HepG2 (cell line): Measurements from ENCODE around the gene LCTL. TPM values are rescaled to one million over a fixed set of nuclear protein-coding genes. Genes with fewer than 3 reads are reported as not detected.
A peak's percentile ranks its signal among the peaks of the same experiment; 100 is the strongest.

Source experiments
- ATAC-seq: fragments of 200-7000 bp; cut with Tn5 transposase; 3 replicates; pipeline ENCODE4 v1.9.1; 2020; ENCODE audit warnings: mild to moderate bottlenecking, moderate library complexity
- BruUV-seq: library from RNA; stranded (reverse); fragments of 400-500 nt; replicated peaks from 2 replicates; lab custom pipeline; 2021; lab: Mats Ljungman, UMichigan
- CTCF ChIA-PET: fragments of 300-600 bp; formaldehyde crosslinking; extraction: SDS; loops from one replicate; lab custom pipeline; 2021; ENCODE audit warnings: low total read pairs, inconsistent platforms, low intra/inter-chr PET ratio; lab: Yijun Ruan, JAX
- POLR2A ChIA-PET: fragments of 350-600 bp; sonication (Branson Sonifier 250); formaldehyde crosslinking; loops from one replicate; lab custom pipeline; 2020; ENCODE audit warnings: antibody characterized with exemption, inconsistent platforms; lab: Yijun Ruan, JAX
- DNase-seq: peaks from one replicate; pipeline ENCODE4 v3.0.0-alpha.2; 2015; ENCODE audit warnings: low spot score
- FAIRE-seq: peaks from 3 replicates; lab custom pipeline; 2011; peaks lifted over from hg19 to GRCh38; lab: Jason Lieb, UNC
- H2AFZ ChIP-seq: one replicate; pipeline ENCODE4 v1.6.1; 2011; ENCODE audit warnings: low read length, inconsistent platforms
- H3K27ac ChIP-seq: fragments of 300-600 bp; 3 replicates; pipeline ENCODE4 v1.8.0; 2011; ENCODE audit warnings: mixed run types, mild to moderate bottlenecking, mixed read lengths, low read length, inconsistent platforms; ENCODE audit not compliant: insufficient read depth; ENCODE audit errors: extremely low read length
- H3K27me3 ChIP-seq, 2 experiments: fragments of 200-600 bp in 1 of 2; 2 replicates in 1 of 2; 3 replicates in 1 of 2; pipeline versions ENCODE4 v1.6.0 to v1.8.0; 2011; ENCODE audit warnings: low read length in 2 of 2, mild to moderate bottlenecking in 2 of 2, moderate library complexity in 2 of 2, inconsistent platforms in 1 of 2; ENCODE audit not compliant: insufficient read depth in 2 of 2, control insufficient read depth in 1 of 2
- H3K36me3 ChIP-seq, 2 experiments: fragments of 200-600 bp in 1 of 2; replicated peaks in 1 of 2; 2 replicates in 1 of 2; 3 replicates in 1 of 2; pipeline versions ENCODE4 v1.5.1 to v1.8.0; 2011; ENCODE audit warnings: low read length in 2 of 2, inconsistent platforms in 1 of 2; ENCODE audit not compliant: insufficient read depth in 2 of 2, control insufficient read depth in 1 of 2
- H3K4me1 ChIP-seq: 2 replicates; pipeline ENCODE4 v1.5.1; 2012; ENCODE audit warnings: low read length, inconsistent platforms; ENCODE audit not compliant: insufficient read depth
- H3K4me2 ChIP-seq: 2 replicates; pipeline ENCODE4 v1.6.0; 2011; ENCODE audit warnings: low read depth, low read length, inconsistent platforms
- H3K4me3 ChIP-seq, 3 experiments: fragments of 200-600 bp in 1 of 3; sonication (generic), shearing (Covaris generic) in 1 of 3; replicated peaks in 1 of 3; 2 replicates each; pipeline ENCODE4 v1.5.1; 2011 to 2016; ENCODE audit warnings: low read length in 3 of 3, inconsistent platforms in 2 of 3, low read depth in 2 of 3, mild to moderate bottlenecking in 2 of 3, control low read depth in 1 of 3, mixed read lengths in 1 of 3; ENCODE audit not compliant: insufficient read depth in 1 of 3
- H3K79me2 ChIP-seq: one replicate; pipeline ENCODE4 v1.6.1; 2011; ENCODE audit warnings: low read length, inconsistent platforms; ENCODE audit not compliant: insufficient read depth
- H3K9ac ChIP-seq: 2 replicates; pipeline ENCODE4 v1.6.0; 2011; ENCODE audit warnings: mild to moderate bottlenecking, low read depth, low read length, inconsistent platforms; ENCODE audit not compliant: insufficient read depth
- H3K9me3 ChIP-seq: 2 replicates; pipeline ENCODE4 v1.5.1; 2012; ENCODE audit warnings: mild to moderate bottlenecking, low read length
- H4K20me1 ChIP-seq: 2 replicates; pipeline ENCODE4 v1.6.0; 2011; ENCODE audit warnings: inconsistent platforms, mild to moderate bottlenecking, low read length, moderate library complexity; ENCODE audit not compliant: insufficient read depth
- HNF4A ChIP-seq: sonication (generic); formaldehyde crosslinking; IDR thresholded peaks from 2 replicates; pipeline ENCODE4 v1.4.0; 2020; ENCODE audit warnings: missing genetic modification reagents
- NFKB2 ChIP-seq: sonication (generic); formaldehyde crosslinking; IDR thresholded peaks from 2 replicates; pipeline ENCODE4 v1.4.0; 2020; ENCODE audit warnings: missing genetic modification reagents, borderline replicate concordance
- TEAD3 ChIP-seq: optimal IDR thresholded peaks from 2 replicates; pipeline ENCODE3; 2016; ENCODE audit warnings: borderline replicate concordance
- ZFP41 ChIP-seq: sonication (generic); formaldehyde crosslinking; IDR thresholded peaks from 2 replicates; pipeline ENCODE4 v1.4.0; 2020; ENCODE audit warnings: mild to moderate bottlenecking, missing genetic modification reagents, borderline replicate concordance
- ZNF687 ChIP-seq: sonication (generic); formaldehyde crosslinking; IDR thresholded peaks from 2 replicates; pipeline ENCODE4 v1.5.1; 2020; ENCODE audit warnings: mild to moderate bottlenecking, missing genetic modification reagents, moderate library complexity
- ZNF782 ChIP-seq: sonication (generic); formaldehyde crosslinking; IDR thresholded peaks from 2 replicates; pipeline ENCODE4 v1.4.0; 2020; ENCODE audit warnings: missing genetic modification reagents, mild to moderate bottlenecking, borderline replicate concordance
- WGBS: methylation state at CpG from one replicate; pipeline ENCODE4 v1.1.6; 2017; ENCODE audit warnings: low lambda C conversion rate; 5-methylcytosine and 5-hydroxymethylcytosine counted together
- in situ Hi-C: cut with HindIII; loops from 2 replicates; pipeline ENCODE4 v1.10.0; 2017; ENCODE audit warnings: low pct_unique_long_range_greater_than_20kb; ENCODE audit not compliant: extremely low pct_ligation_motif_present
- intact Hi-C: fragments of 100-400 bp; cut with micrococcal nuclease; formaldehyde crosslinking; loops from one replicate; pipeline ENCODE4 v1.10.0; 2022; ENCODE audit not compliant: unreplicated experiment
- polyA plus RNA-seq, 8 experiments: library from polyadenylated mRNA; depleted of rRNA in 3 of 8; stranded (reverse) in 7 of 8; unstranded in 1 of 8; fragments of >200 nt; fragmentation: Illumina TruSeq in 4 of 8; extraction: Trizol in 4 of 8; gene quantifications; 2 replicates each; pipeline versions ENCODE4 v1.2.1 to v1.2.3, GENCODE V29; 2011 to 2016; ENCODE audit warnings: low read depth in 4 of 8, missing spikeins in 1 of 8, mixed read lengths in 1 of 8; ENCODE audit not compliant: insufficient read depth in 1 of 8
- total RNA-seq, 5 experiments: library from RNA; depleted of rRNA; stranded (reverse); fragments of >200 nt; fragmentation: Illumina TruSeq; extraction: Trizol; gene quantifications; 2 replicates each; pipeline ENCODE4 v1.2.3, GENCODE V29; 2016; ENCODE audit warnings: low read depth in 1 of 5

The LCTL gene
- total and polyA plus RNA-seq, 2 of the 13 experiments (the other 11 are each of a cell fraction or from before 2014, with no cell fraction given): 0.96 to 1.4 TPM

GRCh38 chr15:66565141-66565641, 607 bp downstream of the LCTL start:
- H3K9me3 ChIP-seq: no peaks in the 10 kb centered on the region
- no peaks in the 10 kb centered on the region for H3K79me2 ChIP-seq
- no peaks in the 10 kb centered on the region for H3K27me3 ChIP-seq
- no peaks in the 10 kb centered on the region for H4K20me1 ChIP-seq
- in situ Hi-C loops: no loop called here
- WGBS: 28% methylated on average over 6 of the region's 9 CpGs
- H3K4me2 ChIP-seq: peak overlapping the region; percentile 83
- TF ChIP-seq ZNF687 (CRISPR knock-in tag): peak; percentile 55
- TF ChIP-seq ZFP41 (CRISPR knock-in tag): no peak
- peak; percentile 26; the same call in 1 of the 2 replicates for TF ChIP-seq NFKB2 (CRISPR knock-in tag)
- peak; percentile 11 for TF ChIP-seq TEAD3 (CRISPR knock-in tag)
- 0 out of 2 replicates have a peak, but pooled peaks have one; percentile 27 for TF ChIP-seq HNF4A (CRISPR knock-in tag)
- 0 out of 2 replicates have a peak, but pooled peaks have one; percentile 50 for TF ChIP-seq ZNF782 (CRISPR knock-in tag)
- ATAC-seq (peak; percentile 52), FAIRE-seq (no peak), DNase-seq (no peak)
- no peaks in the 10 kb centered on the region for H3K36me3 ChIP-seq
- no peak overlapping the region for H3K27ac ChIP-seq
- intact Hi-C loops: loop anchor here (5.0 kb wide), 1 partner anchor 58 kb away; the partner anchor contains the start of gene ZWILCH
- peak overlapping the region; percentile 24 to 70 (median 51); a peak in 4 of 6 replicates for H3K4me3 ChIP-seq
- peak overlapping the region; percentile 41 for H3K9ac ChIP-seq
- BruUV-seq: no TSS peak
- H3K4me1 ChIP-seq: peaks cover 31% of the 10 kb centered on the region
- H2AFZ ChIP-seq: no peak overlapping the region
- ChIA-PET CTCF (no interaction called here), POLR2A (interaction anchor here (1.3 to 1.4 kb wide), 2 partner anchors 17 to 60 kb away, joined by 6 read pairs; partner anchors contain the start of genes RPL4 and ZWILCH)
